ENCODE data around the gene ELMO3.

ELMO3 gene

DNA sequence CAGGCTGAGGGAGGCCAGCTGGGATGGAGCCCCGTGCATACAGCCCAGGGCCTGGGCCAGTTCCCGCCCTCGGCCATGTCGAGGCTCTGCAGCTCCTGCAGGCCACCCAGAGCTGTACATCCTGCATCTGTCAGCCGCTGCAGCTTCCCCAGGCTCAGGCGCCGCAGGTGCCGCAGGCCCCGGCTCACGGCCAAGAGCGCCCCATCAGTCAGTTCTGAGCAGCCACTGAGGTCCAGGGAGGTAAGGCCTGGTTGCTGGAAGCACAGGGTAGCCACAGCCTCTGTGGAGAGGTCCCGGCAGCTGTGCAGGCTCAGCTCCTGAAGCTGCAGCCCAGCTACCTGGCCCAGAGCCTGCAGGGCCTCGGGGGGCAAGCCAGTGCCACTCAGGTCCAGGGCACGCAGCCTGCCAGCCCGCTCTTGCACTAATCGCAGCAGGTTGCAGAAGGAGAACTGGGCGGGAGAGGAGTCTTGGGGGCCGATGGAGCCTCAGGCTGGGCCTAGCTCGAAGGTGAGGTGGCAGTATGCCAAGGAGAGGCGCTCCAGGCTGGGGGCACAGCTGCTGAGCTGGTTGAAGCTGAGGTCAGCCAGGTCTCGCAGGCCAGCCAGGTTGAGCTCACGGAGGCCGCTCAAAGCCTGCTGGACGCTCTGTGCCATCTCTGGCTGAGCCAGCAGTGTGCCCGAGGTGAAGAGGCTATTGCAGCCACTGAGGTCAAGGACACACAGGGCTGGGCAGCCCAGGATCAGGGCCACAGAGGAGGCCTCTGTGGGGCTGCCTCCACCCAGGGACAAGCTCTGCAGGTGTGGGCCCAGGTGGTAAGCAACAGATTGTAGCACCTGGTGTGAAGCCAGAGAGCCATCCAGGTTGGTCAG is 11.4 kb downstream of the ELMO3 start:
- no peak for TF ChIP-seq JUND (IDR thresholded peaks at IDR 0.05; ENCODE audit: low read depth)
- DNase-seq (ENCODE audit: low read depth in 1 of 2, low spot score in 1 of 2) = no peak
- in situ Hi-C loops (cut with HindIII; ENCODE audit: low pct_unique_long_range_greater_than_20kb, low sequenced_read_pairs) = no loop called here

GRCh38 chr16:67211674-67212073 is 12.7 kb downstream of the ELMO3 start:
- in situ Hi-C loops (cut with HindIII; ENCODE audit: low pct_unique_long_range_greater_than_20kb, low sequenced_read_pairs) = no loop called here
- TF ChIP-seq JUND (IDR thresholded peaks at IDR 0.05; ENCODE audit: low read depth) = no peak
- no peak for DNase-seq (ENCODE audit: low read depth in 1 of 2, low spot score in 1 of 2)

GRCh38 chr16:67212766-67213165 is 13.8 kb downstream of the ELMO3 start:
- in situ Hi-C loops (cut with HindIII; ENCODE audit: low pct_unique_long_range_greater_than_20kb, low sequenced_read_pairs) = no loop called here
- TF ChIP-seq JUND (IDR thresholded peaks at IDR 0.05; ENCODE audit: low read depth) = no peak
- DNase-seq (ENCODE audit: low read depth in 1 of 2, low spot score in 1 of 2) = no peak

DNA sequence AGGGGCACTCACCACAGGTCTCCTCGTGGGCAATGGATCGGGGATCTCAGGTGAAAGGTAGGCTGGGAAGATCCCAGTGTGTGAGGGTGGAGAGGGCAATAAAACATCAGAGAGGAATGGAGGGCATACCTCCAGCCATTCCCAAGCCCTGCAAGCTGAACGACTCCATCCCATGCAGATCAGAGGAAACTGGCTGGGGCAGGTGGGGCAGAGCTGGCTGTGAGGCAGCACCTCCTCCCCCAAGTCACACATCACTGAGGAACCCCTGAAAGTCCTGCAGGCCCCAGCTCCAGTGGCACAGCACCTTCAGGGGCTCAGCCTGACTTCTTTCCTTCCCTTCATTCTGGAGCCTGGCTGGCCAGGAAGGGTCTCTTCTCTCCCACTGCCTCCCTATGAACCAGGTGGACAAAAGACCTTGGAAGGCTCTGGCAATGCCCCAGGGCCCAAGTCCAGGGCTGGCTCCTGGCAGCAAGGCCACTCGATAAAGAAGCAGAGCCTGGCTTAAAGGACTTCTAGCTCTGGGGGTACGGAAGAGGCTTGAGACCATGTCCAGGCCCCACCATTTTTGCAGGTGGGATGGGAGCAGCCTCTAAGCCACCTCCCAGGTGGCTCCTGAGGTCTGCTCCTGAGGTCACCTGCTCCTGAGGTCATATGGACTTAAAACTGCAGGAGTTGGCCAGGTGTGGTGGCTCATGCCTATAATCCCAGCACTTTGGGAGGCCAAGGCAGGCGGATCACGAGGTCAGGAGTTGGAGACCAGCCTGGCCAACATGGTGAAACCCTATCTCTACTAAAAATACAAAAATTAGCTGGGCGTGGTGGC is 14.5 kb downstream of the ELMO3 start:
- in situ Hi-C loops (cut with HindIII; ENCODE audit: low pct_unique_long_range_greater_than_20kb, low sequenced_read_pairs) = no loop called here
- no peak for TF ChIP-seq JUND (IDR thresholded peaks at IDR 0.05; ENCODE audit: low read depth)
- DNase-seq (ENCODE audit: low read depth in 1 of 2, low spot score in 1 of 2) = no peak

DNA sequence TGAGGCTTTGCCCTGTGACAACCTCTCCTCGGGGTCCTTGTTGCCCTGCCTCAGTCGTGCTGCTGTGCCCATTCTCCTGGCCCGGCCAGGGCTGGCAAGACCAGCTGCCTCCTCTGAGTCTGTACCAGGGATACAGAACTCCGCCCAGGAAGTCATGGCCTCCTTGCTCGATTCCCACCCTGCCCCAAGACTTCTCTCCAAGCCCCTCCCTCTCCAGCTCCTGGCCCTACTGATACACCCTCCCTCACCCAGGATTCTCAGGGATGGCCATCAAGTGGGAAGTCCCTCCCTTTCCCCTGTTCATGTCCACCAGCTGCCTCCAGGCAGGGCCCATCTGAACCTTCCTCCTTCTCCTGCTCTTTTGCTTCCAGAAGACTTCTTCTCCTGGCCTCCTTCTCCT is 16.8 kb downstream of the ELMO3 start:
- no peak for DNase-seq (ENCODE audit: low read depth in 1 of 2, low spot score in 1 of 2)
- no peak for TF ChIP-seq JUND (IDR thresholded peaks at IDR 0.05; ENCODE audit: low read depth)
- in situ Hi-C loops (cut with HindIII; ENCODE audit: low pct_unique_long_range_greater_than_20kb, low sequenced_read_pairs) = no loop called here

- in situ Hi-C loops (cut with HindIII; ENCODE audit: low pct_unique_long_range_greater_than_20kb, low sequenced_read_pairs) = no loop called here
- no peak for DNase-seq (ENCODE audit: low read depth in 1 of 2, low spot score in 1 of 2)
- no peak for TF ChIP-seq JUND (IDR thresholded peaks at IDR 0.05; ENCODE audit: low read depth)
These were observed 17.9 kb downstream of the ELMO3 start for GRCh38 chr16:67216612-67217490.

GRCh38 chr16:67223992-67224391 is 25.1 kb downstream of the ELMO3 start:
- TF ChIP-seq JUND (IDR thresholded peaks at IDR 0.05; ENCODE audit: low read depth) = no peak
- in situ Hi-C loops (cut with HindIII; ENCODE audit: low pct_unique_long_range_greater_than_20kb, low sequenced_read_pairs) = no loop called here
- DNase-seq (ENCODE audit: low read depth in 1 of 2, low spot score in 1 of 2) = no peak

- in situ Hi-C loops (cut with HindIII; ENCODE audit: low pct_unique_long_range_greater_than_20kb, low sequenced_read_pairs) = no loop called here
- TF ChIP-seq JUND (IDR thresholded peaks at IDR 0.05; ENCODE audit: low read depth) = no peak
- DNase-seq (ENCODE audit: low read depth in 1 of 2, low spot score in 1 of 2) = no peak
These were observed 27.4 kb downstream of the ELMO3 start for GRCh38 chr16:67226295-67226803.

- no peak for TF ChIP-seq JUND (IDR thresholded peaks at IDR 0.05; ENCODE audit: low read depth)
- peak; percentile 82 to 98 for DNase-seq (ENCODE audit: low read depth in 1 of 2, low spot score in 1 of 2)
- in situ Hi-C loops (cut with HindIII; ENCODE audit: low pct_unique_long_range_greater_than_20kb, low sequenced_read_pairs) = no loop called here
These were observed 28.1 kb downstream of the ELMO3 start, which contains the start of gene TMEM208 for GRCh38 chr16:67226804-67227566. TMEM208 (plus strand) TSS chr16:67227130; CDS start chr16:67227219, 89 bp downstream.

GRCh38 chr16:67227567-67227921 is 28.6 kb downstream of the ELMO3 start:
- in situ Hi-C loops (cut with HindIII; ENCODE audit: low pct_unique_long_range_greater_than_20kb, low sequenced_read_pairs) = no loop called here
- DNase-seq (ENCODE audit: low read depth in 1 of 2, low spot score in 1 of 2) = no peak
- no peak for TF ChIP-seq JUND (IDR thresholded peaks at IDR 0.05; ENCODE audit: low read depth)

DNA sequence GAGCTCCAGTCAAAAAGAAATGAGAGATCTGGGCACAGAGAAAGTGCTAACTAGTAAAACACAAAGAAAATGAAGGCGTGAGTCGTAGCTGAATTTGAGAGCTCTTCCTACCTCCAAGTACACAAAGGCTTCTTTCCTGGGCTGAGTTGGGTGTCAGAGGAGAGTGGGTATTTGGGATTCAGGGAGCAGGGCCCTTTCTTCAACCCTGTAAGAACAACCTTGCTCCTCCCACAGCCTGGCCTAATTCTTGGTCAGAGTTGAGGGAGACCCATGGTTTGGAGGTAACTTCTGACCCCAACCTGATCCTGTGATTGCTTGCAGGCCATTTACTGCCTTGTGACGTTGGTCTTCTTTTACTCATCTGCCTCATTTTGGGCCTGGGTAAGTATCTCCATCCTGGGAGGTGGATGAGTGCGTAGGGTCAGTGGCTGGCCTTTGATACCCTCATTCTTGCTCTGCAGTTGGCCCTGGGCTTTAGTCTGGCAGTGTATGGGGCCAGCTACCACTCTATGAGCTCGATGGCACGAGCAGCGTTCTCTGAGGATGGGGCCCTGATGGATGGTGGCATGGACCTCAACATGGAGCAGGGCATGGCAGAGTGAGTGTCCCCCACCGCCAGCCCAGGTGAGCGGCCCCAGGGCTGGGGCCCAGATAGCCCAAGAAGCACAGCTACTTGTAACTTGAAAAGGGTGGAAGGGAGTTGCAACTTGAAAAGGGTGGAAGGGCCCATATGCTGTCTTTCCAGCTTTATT is 29.3 kb downstream of the ELMO3 start:
- DNase-seq (ENCODE audit: low read depth in 1 of 2, low spot score in 1 of 2) = no peak
- in situ Hi-C loops (cut with HindIII; ENCODE audit: low pct_unique_long_range_greater_than_20kb, low sequenced_read_pairs) = no loop called here
- no peak for TF ChIP-seq JUND (IDR thresholded peaks at IDR 0.05; ENCODE audit: low read depth)
